CD1c-positive myeloid dendritic cell (primary cell): ENCODE results near the gene TNFSF12.

Source experiments
- DNase-seq: peaks from one replicate; pipeline ENCODE4 v3.0.0-alpha.2; 2016; ENCODE audit errors: extremely low spot score

The TNFSF12 gene

GRCh38 chr17:7570351-7570750 is 21.5 kb downstream of the TNFSF12 start:
- no peak for DNase-seq

GRCh38 chr17:7572338-7572587 is 23.4 kb downstream of the TNFSF12 start:
- no peak for DNase-seq

GRCh38 chr17:7572588-7573323 is 23.9 kb downstream of the TNFSF12 start:
- peak; percentile 100 for DNase-seq

GRCh38 chr17:7573324-7574080 is 24.6 kb downstream of the TNFSF12 start:
- peak; percentile 93 for DNase-seq

GRCh38 chr17:7574176-7574953 is 25.5 kb downstream of the TNFSF12 start:
- DNase-seq: no peak

GRCh38 chr17:7575481-7575883 is 26.6 kb downstream of the TNFSF12 start:
- no peak for DNase-seq

- no peak for DNase-seq
These were observed 27.1 kb downstream of the TNFSF12 start for GRCh38 chr17:7575959-7576358.

- no peak for DNase-seq
These were observed 27.6 kb downstream of the TNFSF12 start for GRCh38 chr17:7576432-7576937.

GRCh38 chr17:7577327-7578199 is 28.7 kb downstream of the TNFSF12 start:
- no peak for DNase-seq

- DNase-seq: peak; percentile 96
These were observed 30.4 kb downstream of the TNFSF12 start, which contains the start of gene CD68 for GRCh38 chr17:7579001-7579833. Gene CD68 (plus strand): TSS chr17:7579638. CDS start chr17:7579678, 40 bp downstream.

GRCh38 chr17:7579834-7580603 is 31.2 kb downstream of the TNFSF12 start:
- peak; percentile 66 for DNase-seq

- DNase-seq: peak; percentile 27
These were observed 32.0 kb downstream of the TNFSF12 start for GRCh38 chr17:7580604-7581575.

GRCh38 chr17:7582396-7583252 is 33.8 kb downstream of the TNFSF12 start:
- no peak for DNase-seq

GRCh38 chr17:7583253-7584109 is 34.6 kb downstream of the TNFSF12 start, which contains the start of gene MPDU1:
Gene MPDU1 (plus strand): TSS chr17:7583852. CDS start chr17:7583863, 11 bp downstream.
- DNase-seq: peak; percentile 99

GRCh38 chr17:7586673-7587419 is 38.0 kb downstream of the TNFSF12 start:
- DNase-seq: no peak
